ENCODE data around the gene MAGEA10. TPM values are rescaled to one million over a fixed set of nuclear protein-coding genes. Genes with fewer than 3 reads are reported as not detected.
"Not testable (repeated sequence)": the region's sequence is repeated elsewhere in the genome, so short reads cannot be mapped to it uniquely, and the experiment has no call there.

The MAGEA10 gene
- total RNA-seq, 1 donor from 2014 or later = not detected

- Histone ChIP-seq H3K36me3 (no peaks in the 10 kb centered on the region), H3K27ac (replicated peaks) (no peak overlapping the region), H3K27me3 (ENCODE audit: low read depth) (no peaks in the 10 kb centered on the region), H3K9me3 (replicated peaks) (no peaks in the 10 kb centered on the region), H3K4me1 (no peaks in the 10 kb centered on the region), H3K4me3 (no peak overlapping the region)
- no peak for TF ChIP-seq CTCF (IDR thresholded peaks at IDR 0.05; ENCODE audit: borderline replicate concordance)
- intact Hi-C loops (cut with micrococcal nuclease) = no loop called here
- DNase-seq = no peak
These were observed 11.3 kb upstream of the MAGEA10 start for GRCh38 chrX:152149648-152150047.

- TF ChIP-seq CTCF (IDR thresholded peaks at IDR 0.05; ENCODE audit: borderline replicate concordance) = no peak
- no peak for DNase-seq
- intact Hi-C loops (cut with micrococcal nuclease) = no loop called here
- H3K36me3 ChIP-seq = no peaks in the 10 kb centered on the region
- H3K4me3 ChIP-seq = no peak overlapping the region
- H3K9me3 ChIP-seq (replicated peaks) = no peaks in the 10 kb centered on the region
- H3K27ac ChIP-seq (replicated peaks) = no peak overlapping the region
- no peaks in the 10 kb centered on the region for H3K4me1 ChIP-seq
- no peaks in the 10 kb centered on the region for H3K27me3 ChIP-seq (ENCODE audit: low read depth)
These were observed 1.2 kb upstream of the MAGEA10 start for GRCh38 chrX:152139589-152139988.

GRCh38 chrX:152137771-152138387 lies 498 bp downstream of the MAGEA10 start:
- DNase-seq = no peak
- TF ChIP-seq CTCF (IDR thresholded peaks at IDR 0.05; ENCODE audit: borderline replicate concordance) = no peak
- intact Hi-C loops (cut with micrococcal nuclease) = no loop called here
- Histone ChIP-seq H3K27me3 (ENCODE audit: low read depth) (no peaks in the 10 kb centered on the region), H3K36me3 (no peaks in the 10 kb centered on the region), H3K27ac (replicated peaks) (no peak overlapping the region), H3K4me3 (no peak overlapping the region), H3K9me3 (replicated peaks) (no peaks in the 10 kb centered on the region), H3K4me1 (no peaks in the 10 kb centered on the region)

GRCh38 chrX:152136312-152136711 lies 2.1 kb downstream of the MAGEA10 start:
- no peaks in the 10 kb centered on the region for H3K36me3 ChIP-seq
- H3K9me3 ChIP-seq (replicated peaks) = no peaks in the 10 kb centered on the region
- H3K27me3 ChIP-seq (ENCODE audit: low read depth) = no peaks in the 10 kb centered on the region
- intact Hi-C loops (cut with micrococcal nuclease) = no loop called here
- H3K4me1 ChIP-seq = no peaks in the 10 kb centered on the region
- H3K4me3 ChIP-seq = no peak overlapping the region
- no peak for DNase-seq
- H3K27ac ChIP-seq (replicated peaks) = no peak overlapping the region
- no peak for TF ChIP-seq CTCF (IDR thresholded peaks at IDR 0.05; ENCODE audit: borderline replicate concordance)

- intact Hi-C loops (cut with micrococcal nuclease) = no loop called here
- no peak for DNase-seq
- Histone ChIP-seq H3K9me3 (replicated peaks) (no peaks in the 10 kb centered on the region), H3K27me3 (ENCODE audit: low read depth) (no peaks in the 10 kb centered on the region), H3K27ac (replicated peaks) (no peak overlapping the region), H3K36me3 (no peaks in the 10 kb centered on the region), H3K4me3 (no peak overlapping the region), H3K4me1 (no peaks in the 10 kb centered on the region)
- TF ChIP-seq CTCF (IDR thresholded peaks at IDR 0.05; ENCODE audit: borderline replicate concordance) = no peak
These were observed 6.9 kb downstream of the MAGEA10 start for GRCh38 chrX:152131525-152131924.

- H3K4me3 ChIP-seq; H3K27me3 ChIP-seq (ENCODE audit: low read depth); H3K9me3 ChIP-seq (replicated peaks); H3K4me1 ChIP-seq; DNase-seq; H3K27ac ChIP-seq (replicated peaks); H3K36me3 ChIP-seq; intact Hi-C loops (cut with micrococcal nuclease): not testable (repeated sequence)
These were observed 9.1 kb downstream of the MAGEA10 start for GRCh38 chrX:152129069-152129844.
